LNCAP (cell line): ENCODE measurements around the gene ASCL4.

ENCODE experiments used
- TF ChIP-seq, protein P1 (sequence below): fragments of 450-650 bp; IDR thresholded peaks from 2 replicates; pipeline ENCODE4 v1.5.1; 2017; ENCODE audit warnings: mild to moderate bottlenecking

ASCL4 gene

DNA sequence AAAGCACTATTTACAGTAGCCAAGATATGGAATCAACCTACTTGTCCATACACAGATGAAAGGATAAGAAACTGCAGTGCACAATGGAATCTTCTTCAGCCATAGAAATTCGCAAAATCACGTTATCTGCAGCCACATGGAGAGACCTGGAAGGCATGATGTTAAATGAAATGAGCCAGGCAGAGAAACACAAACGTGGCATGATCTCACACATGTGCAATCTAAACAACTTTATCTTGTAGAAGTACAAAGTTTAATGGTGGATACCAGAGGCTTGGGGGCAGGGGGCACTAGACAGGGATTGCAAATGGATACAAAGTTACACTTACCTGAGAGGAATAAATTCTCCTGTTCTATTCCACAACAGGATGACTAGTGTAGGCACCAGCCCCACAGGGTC is 24.1 kb downstream of the ASCL4 start:
- TF ChIP-seq, protein P1, sequence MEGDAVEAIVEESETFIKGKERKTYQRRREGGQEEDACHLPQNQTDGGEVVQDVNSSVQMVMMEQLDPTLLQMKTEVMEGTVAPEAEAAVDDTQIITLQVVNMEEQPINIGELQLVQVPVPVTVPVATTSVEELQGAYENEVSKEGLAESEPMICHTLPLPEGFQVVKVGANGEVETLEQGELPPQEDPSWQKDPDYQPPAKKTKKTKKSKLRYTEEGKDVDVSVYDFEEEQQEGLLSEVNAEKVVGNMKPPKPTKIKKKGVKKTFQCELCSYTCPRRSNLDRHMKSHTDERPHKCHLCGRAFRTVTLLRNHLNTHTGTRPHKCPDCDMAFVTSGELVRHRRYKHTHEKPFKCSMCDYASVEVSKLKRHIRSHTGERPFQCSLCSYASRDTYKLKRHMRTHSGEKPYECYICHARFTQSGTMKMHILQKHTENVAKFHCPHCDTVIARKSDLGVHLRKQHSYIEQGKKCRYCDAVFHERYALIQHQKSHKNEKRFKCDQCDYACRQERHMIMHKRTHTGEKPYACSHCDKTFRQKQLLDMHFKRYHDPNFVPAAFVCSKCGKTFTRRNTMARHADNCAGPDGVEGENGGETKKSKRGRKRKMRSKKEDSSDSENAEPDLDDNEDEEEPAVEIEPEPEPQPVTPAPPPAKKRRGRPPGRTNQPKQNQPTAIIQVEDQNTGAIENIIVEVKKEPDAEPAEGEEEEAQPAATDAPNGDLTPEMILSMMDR: no peak

DNA sequence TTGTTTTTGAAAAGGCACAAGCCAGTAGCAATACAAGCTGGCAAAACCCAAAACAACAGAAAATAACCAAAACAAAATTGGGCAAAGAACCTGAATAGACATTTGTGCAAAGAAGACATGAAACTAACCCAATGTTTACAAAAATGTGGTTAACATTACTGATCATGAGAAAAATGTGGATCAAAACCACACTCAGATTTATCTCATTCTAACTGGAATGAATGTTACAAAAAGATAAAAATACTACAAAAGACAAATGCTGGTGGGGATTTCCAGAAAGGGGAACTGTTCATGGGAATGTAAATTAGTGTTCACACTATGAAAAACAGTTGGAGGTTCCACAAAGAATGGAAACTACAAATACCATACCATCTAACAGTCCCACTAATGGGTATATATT is 26.6 kb downstream of the ASCL4 start:
- TF ChIP-seq, protein P1: no peak

DNA sequence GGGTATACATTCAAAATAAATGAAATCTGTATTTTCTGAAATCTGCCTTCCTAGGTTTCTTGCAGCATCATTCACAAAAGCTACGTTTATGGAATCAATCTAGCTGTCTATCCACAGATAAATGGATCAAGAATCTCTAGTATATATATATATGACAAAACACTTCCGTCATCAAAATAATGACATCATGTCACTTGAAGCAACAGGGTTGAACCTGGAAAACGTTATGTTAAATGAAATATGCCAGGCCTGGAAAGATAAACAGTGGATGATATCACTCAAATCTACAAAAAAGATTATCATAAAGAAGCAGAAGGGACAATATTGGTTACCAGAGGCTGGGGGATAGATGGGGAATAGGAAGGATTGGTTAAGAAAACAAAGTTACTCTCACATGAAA is 28.6 kb downstream of the ASCL4 start:
- TF ChIP-seq, protein P1: no peak

DNA sequence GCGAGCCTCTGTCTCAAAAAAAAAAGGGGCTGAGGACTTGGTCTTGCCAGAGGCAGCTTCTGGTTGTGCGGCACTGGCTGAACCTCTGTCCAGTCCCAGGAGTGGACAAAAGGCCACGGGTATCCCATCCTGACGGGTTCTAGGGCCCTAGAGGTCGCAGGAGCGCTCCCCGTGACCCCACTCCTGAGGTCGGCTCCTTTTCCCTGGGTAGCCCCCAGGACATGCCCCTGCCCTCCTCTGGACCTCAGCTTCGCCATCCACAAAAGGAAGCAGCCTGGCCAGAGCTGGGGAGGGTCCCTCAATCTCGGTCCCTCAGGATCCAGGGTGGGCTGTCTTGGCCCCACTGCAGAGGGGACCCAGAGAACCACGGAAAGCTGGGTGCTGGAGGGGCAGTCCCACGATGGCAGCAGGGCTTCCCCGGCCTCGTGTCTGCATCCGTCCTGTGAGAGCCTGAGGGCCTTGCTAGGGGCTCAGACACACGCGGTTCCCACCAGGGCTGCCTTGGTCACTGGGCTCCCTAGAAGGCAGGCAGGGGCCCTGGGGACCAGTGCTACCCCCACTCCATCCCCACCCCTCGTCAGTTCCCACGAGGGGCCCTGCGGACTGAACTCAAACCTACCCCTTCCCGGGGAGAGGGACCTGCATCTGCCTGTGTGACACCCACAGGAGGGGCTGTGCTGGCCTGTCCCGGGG is 31.1 kb downstream of the ASCL4 start:
- TF ChIP-seq, protein P1: no peak

DNA sequence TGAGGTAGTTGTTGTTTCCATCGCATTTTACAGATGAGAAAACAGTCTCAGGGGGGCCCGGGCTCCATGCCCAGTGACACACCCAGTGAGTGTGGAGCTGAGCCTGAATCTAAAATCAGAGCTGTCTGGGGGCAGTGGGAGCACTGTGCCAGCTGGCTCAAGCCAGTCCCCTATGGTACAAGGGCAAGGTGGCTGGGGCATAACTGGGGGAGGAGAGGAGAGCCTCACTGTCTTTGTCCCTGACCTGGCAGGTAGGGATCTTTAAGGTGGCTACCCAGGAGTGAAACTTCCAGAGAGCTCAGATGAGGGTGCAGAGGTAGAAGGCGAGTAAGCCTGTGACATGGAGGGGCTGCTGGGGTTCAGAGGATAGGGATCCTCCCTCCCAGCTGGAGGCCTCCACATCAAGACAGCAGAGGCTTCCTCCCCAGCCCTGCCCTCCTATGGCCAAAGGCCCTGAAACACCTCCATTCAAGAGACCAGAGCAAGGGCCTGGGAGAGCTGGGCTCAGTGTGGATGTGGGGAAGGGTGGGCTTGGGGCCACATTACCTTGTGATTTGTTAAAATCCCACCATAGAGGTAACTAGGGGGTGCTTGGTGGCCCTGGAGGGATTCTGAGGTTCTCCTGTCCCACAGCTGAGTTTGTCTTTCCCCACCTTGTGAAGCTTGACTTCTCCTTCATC is 33.1 kb downstream of the ASCL4 start:
- TF ChIP-seq, protein P1: no peak

DNA sequence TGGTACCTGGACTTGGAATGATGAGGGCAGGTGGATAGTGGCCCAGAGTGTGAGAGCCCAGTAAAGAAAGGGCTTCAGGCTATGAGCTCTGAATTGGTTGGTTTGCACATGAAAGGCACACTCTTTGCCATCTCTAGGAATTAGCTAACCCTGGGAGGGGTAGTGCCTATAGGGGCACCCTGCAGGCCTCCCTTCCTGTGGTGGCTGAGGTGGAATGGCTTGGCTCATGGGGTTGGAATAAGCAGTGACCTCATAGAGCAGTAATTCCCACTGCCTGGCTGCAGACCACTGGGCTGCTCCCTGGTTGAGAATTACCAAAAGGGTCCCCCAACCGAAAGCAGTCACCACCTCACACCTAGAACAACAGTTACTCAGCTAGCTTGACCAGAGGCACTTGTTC is 42.7 kb downstream of the ASCL4 start:
- TF ChIP-seq, protein P1: no peak

DNA sequence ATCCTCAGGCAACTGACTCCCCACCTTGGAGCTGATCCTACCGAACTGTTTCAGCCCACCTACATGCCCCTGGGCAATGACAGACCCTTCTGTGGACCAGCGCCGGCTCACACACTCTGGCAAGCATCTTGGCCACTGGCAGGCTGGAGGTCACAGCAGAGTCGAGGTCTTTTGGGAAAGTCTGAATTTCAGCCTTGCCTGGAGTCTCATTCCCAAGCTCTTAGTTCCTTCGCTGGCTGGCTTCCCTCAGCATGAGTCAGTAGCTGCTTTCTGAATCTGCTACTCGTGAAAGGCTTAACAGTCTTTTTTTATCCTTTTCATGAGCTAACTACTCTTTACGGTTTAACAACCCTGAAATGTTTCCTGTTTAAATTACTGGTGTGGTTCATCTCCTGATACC is 44.5 kb downstream of the ASCL4 start:
- TF ChIP-seq, protein P1: no peak
